ENCODE measurements around the gene ZNF423.

The ZNF423 gene

DNA sequence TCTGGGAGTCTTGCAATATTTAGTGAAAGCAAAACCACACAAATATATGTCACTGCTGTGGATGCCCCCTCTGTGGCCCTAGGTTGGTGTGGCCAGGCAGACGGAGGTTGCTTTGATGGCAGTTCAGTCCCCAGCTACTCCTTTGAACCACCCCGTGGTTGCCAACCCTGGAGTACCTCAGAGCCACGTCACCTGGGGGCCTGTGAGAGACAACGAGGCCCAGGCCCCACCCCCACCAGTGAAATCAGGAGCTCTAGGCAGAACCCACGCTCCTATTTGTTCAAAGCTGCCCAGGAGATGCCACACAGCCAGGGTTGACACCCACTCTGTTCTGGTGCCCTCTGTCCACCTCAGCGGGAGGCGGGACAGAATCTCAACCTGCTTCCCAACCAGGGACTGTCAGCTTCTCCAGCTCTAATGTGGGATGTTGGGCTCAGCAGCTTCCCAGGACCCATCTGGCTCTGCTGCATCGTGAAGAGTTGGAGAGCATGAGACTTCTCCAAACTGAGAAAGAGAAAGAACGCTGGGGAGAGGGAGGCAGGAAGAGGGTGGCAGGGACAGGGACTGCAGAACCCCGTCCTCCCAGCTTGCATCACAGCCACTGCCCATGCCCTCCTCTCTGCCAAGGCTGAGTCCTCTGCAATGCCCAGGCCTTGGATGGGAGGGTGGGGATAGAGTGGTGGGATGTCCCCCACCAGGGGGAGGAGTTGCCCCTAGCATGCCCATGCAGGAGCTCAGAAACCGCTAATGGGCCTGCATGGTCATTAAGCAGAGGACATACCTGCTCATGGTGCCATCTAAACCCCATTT, 400.5 kb downstream of the ZNF423 start:
- no peaks in the 10 kb centered on the region for H3K36me3 ChIP-seq (ENCODE audit: control insufficient read depth, insufficient read depth, low read length)
- H3K4me3 ChIP-seq (ENCODE audit: low read length): no peak overlapping the region
- no peak overlapping the region for H3K27ac ChIP-seq (ENCODE audit: low read depth, low read length)
- H3K4me1 ChIP-seq (ENCODE audit: control insufficient read depth, insufficient read depth, low read length): no peaks in the 10 kb centered on the region
- H3K27me3 ChIP-seq (ENCODE audit: control insufficient read depth, insufficient read depth, low read length): peaks cover 3% of the 10 kb centered on the region
- no peak overlapping the region for H3K9ac ChIP-seq (ENCODE audit: low read length)

DNA sequence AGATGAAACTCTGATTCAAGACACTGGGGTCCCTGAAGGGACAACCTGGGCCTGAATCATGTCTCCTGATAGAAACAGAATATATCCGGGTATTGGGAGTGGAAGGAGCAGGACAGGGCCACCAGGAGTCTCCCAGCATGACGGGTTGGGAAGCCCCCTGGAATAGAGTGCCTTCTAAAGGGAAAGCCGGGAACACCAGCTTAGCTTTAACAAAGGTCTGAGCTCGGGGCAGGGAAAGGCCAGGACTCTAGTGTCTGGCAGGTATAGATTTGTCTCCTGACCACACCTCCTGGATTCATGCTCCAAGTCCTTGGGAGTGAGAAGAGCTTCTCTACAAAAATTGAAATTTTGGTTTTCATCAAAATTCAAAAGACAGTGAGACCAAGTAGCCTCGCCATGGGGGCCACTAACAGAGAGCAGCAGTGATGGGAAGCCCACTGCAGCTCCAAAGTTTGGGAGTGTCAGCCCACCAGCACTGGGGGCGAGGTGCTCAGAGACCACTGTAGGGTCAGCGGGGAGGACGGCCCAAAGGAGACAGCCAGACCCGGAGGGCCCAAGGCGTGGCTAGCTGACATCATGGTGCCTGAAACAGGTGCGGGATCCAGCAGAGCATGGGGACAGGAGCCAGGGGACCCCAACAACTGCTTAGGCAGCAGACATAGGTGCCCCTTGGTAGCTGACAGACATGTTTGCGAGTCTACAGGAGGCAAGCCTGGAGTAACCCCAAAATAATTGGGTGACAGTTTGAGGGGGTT, 401.3 kb downstream of the ZNF423 start:
- no peaks in the 10 kb centered on the region for H3K36me3 ChIP-seq (ENCODE audit: control insufficient read depth, insufficient read depth, low read length)
- no peak overlapping the region for H3K4me3 ChIP-seq (ENCODE audit: low read length)
- H3K4me1 ChIP-seq (ENCODE audit: control insufficient read depth, insufficient read depth, low read length): no peaks in the 10 kb centered on the region
- no peak overlapping the region for H3K27ac ChIP-seq (ENCODE audit: low read depth, low read length)
- H3K9ac ChIP-seq (ENCODE audit: low read length): no peak overlapping the region
- H3K27me3 ChIP-seq (ENCODE audit: control insufficient read depth, insufficient read depth, low read length): peaks cover 3% of the 10 kb centered on the region

DNA sequence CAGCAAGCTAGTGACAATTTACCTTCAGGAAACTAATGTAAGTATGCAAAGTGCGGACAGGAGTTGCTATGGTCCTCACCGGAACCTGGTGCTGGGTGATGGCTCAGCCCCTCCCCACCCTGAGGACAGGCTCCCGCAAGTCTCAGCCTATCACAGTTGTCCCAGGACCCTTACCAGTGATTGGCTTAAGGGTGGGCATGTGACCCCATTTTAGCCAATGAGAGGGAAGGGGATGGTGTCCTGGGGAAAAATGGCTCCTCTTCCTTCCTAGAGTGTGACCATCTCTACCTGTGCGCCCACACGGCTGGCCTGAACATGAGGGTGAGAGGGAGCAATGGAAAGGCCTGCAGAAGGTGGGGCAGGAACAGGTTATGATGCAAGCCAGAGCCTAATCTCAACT, 401.9 kb downstream of the ZNF423 start:
- Histone ChIP-seq H3K4me1 (ENCODE audit: control insufficient read depth, insufficient read depth, low read length) (no peaks in the 10 kb centered on the region), H3K36me3 (ENCODE audit: control insufficient read depth, insufficient read depth, low read length) (no peaks in the 10 kb centered on the region), H3K9ac (ENCODE audit: low read length) (no peak overlapping the region), H3K27me3 (ENCODE audit: control insufficient read depth, insufficient read depth, low read length) (peaks cover 3% of the 10 kb centered on the region), H3K27ac (ENCODE audit: low read depth, low read length) (no peak overlapping the region), H3K4me3 (ENCODE audit: low read length) (no peak overlapping the region)

DNA sequence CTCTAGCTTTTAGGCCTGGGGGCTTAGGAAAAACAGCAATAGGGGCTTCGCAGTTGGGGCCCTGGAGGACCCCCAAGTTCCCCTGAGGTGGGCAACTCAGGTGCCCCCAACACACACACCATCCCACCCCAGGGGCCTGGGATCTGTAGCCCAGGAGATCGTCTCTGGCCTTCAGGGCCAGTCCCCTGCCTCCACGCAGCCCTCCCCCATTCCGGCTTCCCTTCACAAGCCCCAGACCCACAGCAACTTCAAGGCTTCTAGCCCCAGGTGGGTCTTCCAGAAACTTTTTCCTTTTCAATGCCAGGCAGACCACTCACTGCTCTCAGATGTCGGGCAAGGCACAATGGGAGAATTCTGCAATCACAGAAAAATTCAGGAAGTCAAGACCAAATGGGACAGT, 402.9 kb downstream of the ZNF423 start:
- H3K36me3 ChIP-seq (ENCODE audit: control insufficient read depth, insufficient read depth, low read length): no peaks in the 10 kb centered on the region
- H3K4me3 ChIP-seq (ENCODE audit: low read length): no peak overlapping the region
- no peak overlapping the region for H3K9ac ChIP-seq (ENCODE audit: low read length)
- no peaks in the 10 kb centered on the region for H3K4me1 ChIP-seq (ENCODE audit: control insufficient read depth, insufficient read depth, low read length)
- H3K27ac ChIP-seq (ENCODE audit: low read depth, low read length): no peak overlapping the region
- peaks cover 3% of the 10 kb centered on the region for H3K27me3 ChIP-seq (ENCODE audit: control insufficient read depth, insufficient read depth, low read length)

DNA sequence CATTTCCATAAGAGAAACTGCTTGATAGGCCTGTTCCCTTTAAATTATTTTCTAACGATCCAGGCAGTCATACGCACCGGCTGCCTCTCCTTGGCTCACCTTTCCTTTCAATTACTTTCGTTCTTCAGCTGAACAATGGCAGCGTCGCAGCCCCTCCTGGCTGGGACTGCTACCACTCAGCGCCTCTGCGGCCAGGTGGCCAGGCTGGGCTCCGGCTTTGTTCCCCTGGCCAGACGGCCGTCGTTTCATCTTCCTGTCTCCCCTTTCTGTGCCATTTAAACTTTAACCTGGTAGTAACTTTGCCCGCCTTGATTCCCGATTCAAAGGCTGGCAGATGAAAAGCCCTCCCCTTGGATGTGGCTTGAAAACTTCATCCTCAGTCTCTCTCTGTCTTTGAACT, 403.3 kb downstream of the ZNF423 start:
- H3K4me1 ChIP-seq (ENCODE audit: control insufficient read depth, insufficient read depth, low read length): no peaks in the 10 kb centered on the region
- no peak overlapping the region for H3K4me3 ChIP-seq (ENCODE audit: low read length)
- peaks cover 3% of the 10 kb centered on the region for H3K27me3 ChIP-seq (ENCODE audit: control insufficient read depth, insufficient read depth, low read length)
- no peak overlapping the region for H3K9ac ChIP-seq (ENCODE audit: low read length)
- no peak overlapping the region for H3K27ac ChIP-seq (ENCODE audit: low read depth, low read length)
- no peaks in the 10 kb centered on the region for H3K36me3 ChIP-seq (ENCODE audit: control insufficient read depth, insufficient read depth, low read length)

DNA sequence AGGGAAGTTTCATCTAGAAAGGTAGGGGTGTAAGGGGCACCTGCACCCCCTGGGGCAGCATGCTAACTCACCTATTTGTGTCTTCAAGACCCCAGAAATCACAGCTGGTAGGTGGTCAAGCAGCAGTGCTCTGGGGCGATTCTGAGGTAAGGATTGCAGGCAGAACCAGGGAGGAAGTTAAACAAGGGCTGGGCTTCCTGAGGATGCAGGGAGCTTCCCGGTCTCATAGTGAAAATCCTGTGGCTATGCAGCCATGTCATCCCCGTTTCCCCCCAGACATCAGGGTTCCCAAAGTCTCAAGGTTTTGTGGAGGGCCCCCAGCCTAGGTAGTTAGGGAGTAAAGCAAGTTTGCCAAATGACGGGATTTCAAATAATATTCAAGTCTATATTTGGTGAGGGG, 403.8 kb downstream of the ZNF423 start:
- H3K4me1 ChIP-seq (ENCODE audit: control insufficient read depth, insufficient read depth, low read length): no peaks in the 10 kb centered on the region
- H3K27ac ChIP-seq (ENCODE audit: low read depth, low read length): no peak overlapping the region
- no peaks in the 10 kb centered on the region for H3K36me3 ChIP-seq (ENCODE audit: control insufficient read depth, insufficient read depth, low read length)
- H3K9ac ChIP-seq (ENCODE audit: low read length): no peak overlapping the region
- H3K4me3 ChIP-seq (ENCODE audit: low read length): no peak overlapping the region
- peaks cover 3% of the 10 kb centered on the region for H3K27me3 ChIP-seq (ENCODE audit: control insufficient read depth, insufficient read depth, low read length)

DNA sequence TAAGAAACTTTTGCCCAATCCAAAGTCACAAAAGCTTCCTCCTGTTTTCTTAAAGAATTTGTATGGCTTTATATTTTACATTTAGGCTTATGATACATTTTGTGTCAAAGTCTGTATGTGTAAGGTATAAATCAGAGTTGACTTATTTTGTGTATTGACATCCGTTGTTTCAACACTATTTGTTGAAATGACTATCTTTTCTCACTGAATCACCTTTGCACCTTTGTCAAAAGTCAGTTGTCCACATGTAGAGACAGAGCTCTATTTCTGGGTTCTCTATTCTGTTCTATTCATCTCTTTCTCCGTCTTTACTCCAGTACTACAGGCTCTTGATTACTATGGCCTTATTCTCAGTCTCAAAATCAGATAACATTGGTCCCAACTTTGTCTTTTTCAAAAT, 409.1 kb downstream of the ZNF423 start:
- Histone ChIP-seq H3K4me3 (ENCODE audit: low read length) (no peak overlapping the region), H3K27ac (ENCODE audit: low read depth, low read length) (no peak overlapping the region), H3K36me3 (ENCODE audit: control insufficient read depth, insufficient read depth, low read length) (no peaks in the 10 kb centered on the region), H3K9ac (ENCODE audit: low read length) (no peak overlapping the region), H3K4me1 (ENCODE audit: control insufficient read depth, insufficient read depth, low read length) (no peaks in the 10 kb centered on the region), H3K27me3 (ENCODE audit: control insufficient read depth, insufficient read depth, low read length) (no peaks in the 10 kb centered on the region)

DNA sequence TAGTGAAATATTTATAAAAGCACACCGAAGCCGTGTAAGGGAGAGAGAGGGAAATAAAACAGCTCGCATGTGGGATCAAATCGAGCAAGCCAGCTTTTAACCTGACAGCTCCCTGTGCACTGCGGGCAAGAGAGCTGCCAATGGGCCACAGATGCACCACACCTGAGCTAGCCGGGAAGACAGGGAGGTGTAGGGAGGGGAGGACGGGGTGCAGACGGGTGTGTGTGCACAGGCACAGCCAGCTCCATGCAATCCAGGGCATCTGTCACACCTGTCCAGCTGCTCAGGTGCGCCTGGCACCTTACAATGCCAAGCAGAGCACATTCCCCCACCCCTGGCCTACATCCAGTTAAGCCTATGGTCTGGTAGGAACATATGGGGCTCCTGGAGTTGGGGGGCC, 412.3 kb downstream of the ZNF423 start:
- H3K27me3 ChIP-seq (ENCODE audit: control insufficient read depth, insufficient read depth, low read length): no peaks in the 10 kb centered on the region
- H3K27ac ChIP-seq (ENCODE audit: low read depth, low read length): no peak overlapping the region
- H3K9ac ChIP-seq (ENCODE audit: low read length): no peak overlapping the region
- no peak overlapping the region for H3K4me3 ChIP-seq (ENCODE audit: low read length)
- H3K4me1 ChIP-seq (ENCODE audit: control insufficient read depth, insufficient read depth, low read length): no peaks in the 10 kb centered on the region
- no peaks in the 10 kb centered on the region for H3K36me3 ChIP-seq (ENCODE audit: control insufficient read depth, insufficient read depth, low read length)

DNA sequence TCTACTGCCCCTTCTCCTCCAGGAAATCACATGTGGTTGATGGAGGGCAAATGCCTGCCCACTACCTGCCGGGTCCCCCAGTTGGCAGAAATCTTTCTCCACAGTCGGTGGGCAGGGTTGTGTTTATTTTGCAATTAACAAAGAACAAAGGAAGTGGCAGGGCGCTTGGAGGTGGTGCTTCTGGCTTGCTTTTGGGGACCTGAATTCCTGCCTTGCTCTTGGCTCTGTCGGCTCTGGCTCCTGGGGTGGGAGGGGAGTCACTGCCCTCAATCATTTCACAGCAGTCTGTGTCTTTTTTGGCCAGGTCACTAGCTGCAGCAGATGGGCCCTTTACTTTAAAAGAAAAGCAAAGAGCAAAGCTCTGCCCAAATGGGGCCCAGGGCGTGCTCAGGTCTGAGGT, 413.1 kb downstream of the ZNF423 start:
- no peaks in the 10 kb centered on the region for H3K27me3 ChIP-seq (ENCODE audit: control insufficient read depth, insufficient read depth, low read length)
- no peaks in the 10 kb centered on the region for H3K4me1 ChIP-seq (ENCODE audit: control insufficient read depth, insufficient read depth, low read length)
- no peaks in the 10 kb centered on the region for H3K36me3 ChIP-seq (ENCODE audit: control insufficient read depth, insufficient read depth, low read length)
- H3K4me3 ChIP-seq (ENCODE audit: low read length): no peak overlapping the region
- no peak overlapping the region for H3K27ac ChIP-seq (ENCODE audit: low read depth, low read length)
- H3K9ac ChIP-seq (ENCODE audit: low read length): no peak overlapping the region

DNA sequence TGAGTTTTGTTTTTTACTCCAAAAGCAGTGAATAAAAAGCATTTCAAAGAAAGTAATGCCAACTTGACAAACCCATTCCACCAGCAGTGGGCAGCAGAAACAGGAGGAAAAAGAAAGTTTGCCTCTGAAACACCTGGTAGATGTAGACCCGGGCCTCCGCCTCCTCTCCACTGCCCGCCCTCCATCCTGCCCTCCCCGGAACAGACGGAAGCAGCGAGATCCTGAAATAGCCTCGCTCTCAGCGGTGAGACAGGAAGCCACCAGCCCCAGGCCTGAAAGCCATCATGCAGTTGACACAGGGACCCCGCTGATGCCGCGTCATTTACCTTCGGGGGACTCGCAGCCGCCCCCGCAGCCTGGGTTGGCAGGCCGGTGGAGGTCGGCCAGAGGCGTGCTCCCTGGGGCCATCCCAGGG, 414.5 kb downstream of the ZNF423 start:
- H3K27me3 ChIP-seq (ENCODE audit: control insufficient read depth, insufficient read depth, low read length): no peaks in the 10 kb centered on the region
- no peak overlapping the region for H3K27ac ChIP-seq (ENCODE audit: low read depth, low read length)
- no peak overlapping the region for H3K4me3 ChIP-seq (ENCODE audit: low read length)
- H3K4me1 ChIP-seq (ENCODE audit: control insufficient read depth, insufficient read depth, low read length): no peaks in the 10 kb centered on the region
- H3K9ac ChIP-seq (ENCODE audit: low read length): no peak overlapping the region
- no peaks in the 10 kb centered on the region for H3K36me3 ChIP-seq (ENCODE audit: control insufficient read depth, insufficient read depth, low read length)

DNA sequence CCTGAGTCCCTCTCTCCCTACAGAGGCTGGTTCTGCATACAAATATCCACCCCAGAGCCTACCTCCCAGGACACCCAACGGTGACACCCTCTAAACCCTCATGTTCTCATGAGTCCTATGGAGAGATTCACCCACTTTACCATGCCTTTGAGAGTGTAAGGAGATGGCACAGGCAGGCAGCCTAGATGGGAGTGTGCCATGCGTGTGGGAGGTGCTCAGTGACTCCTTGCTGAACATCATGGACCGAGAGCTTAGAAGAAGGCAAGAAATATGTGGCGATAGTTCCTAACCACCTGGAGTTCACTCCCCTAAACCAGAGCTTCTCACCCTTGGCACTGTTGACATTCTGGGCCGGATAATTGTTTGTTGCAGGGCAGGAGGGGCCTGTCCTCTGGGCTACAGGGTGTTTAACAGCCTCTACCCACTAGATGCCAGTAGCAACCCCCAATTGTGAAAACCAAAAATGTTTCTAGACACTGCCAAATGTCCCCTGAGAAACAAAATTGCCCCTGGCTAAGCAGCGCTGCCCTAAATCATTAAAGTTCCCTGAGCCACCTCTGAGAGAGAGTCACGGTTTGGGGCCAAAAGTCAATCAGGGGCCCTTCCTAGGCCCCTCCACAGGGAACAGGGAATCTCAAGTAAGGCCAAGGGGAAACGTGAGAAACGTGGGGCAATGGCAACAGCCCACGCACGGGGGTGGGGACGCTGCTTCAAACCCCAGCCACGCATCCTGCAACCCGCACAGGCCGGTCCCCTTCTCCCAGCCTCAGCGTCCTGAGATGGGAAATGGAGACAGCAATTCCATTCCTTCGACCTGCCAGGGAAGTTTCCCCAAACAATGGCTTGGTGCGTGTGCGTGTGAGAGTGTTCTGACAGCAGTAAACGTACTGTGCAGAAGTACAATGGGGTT, 415.5 kb downstream of the ZNF423 start:
- Histone ChIP-seq H3K27ac (ENCODE audit: low read depth, low read length) (no peak overlapping the region), H3K4me1 (ENCODE audit: control insufficient read depth, insufficient read depth, low read length) (no peaks in the 10 kb centered on the region), H3K27me3 (ENCODE audit: control insufficient read depth, insufficient read depth, low read length) (no peaks in the 10 kb centered on the region), H3K9ac (ENCODE audit: low read length) (no peak overlapping the region), H3K36me3 (ENCODE audit: control insufficient read depth, insufficient read depth, low read length) (no peaks in the 10 kb centered on the region), H3K4me3 (ENCODE audit: low read length) (no peak overlapping the region)

DNA sequence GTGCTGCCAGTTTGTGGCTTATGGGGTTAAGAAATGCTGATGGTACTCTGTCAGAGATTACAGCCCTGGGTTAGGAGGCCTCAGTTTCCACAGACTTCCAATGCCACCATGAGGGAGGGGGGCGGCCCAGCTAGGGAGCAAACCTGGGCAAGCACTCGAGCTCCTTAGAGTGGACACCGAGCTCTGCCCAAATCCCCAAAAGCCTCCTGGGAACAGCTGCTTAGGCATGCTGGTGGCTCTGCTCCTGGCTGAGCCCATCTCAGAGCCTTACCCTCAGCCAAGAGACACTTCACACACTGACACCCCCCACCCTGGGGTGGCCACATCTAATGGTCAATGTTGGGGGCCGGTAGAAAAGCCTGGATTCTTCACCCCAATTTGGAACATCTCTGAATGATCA, 416.2 kb downstream of the ZNF423 start:
- Histone ChIP-seq H3K4me3 (ENCODE audit: low read length) (no peak overlapping the region), H3K27ac (ENCODE audit: low read depth, low read length) (no peak overlapping the region), H3K4me1 (ENCODE audit: control insufficient read depth, insufficient read depth, low read length) (no peaks in the 10 kb centered on the region), H3K36me3 (ENCODE audit: control insufficient read depth, insufficient read depth, low read length) (no peaks in the 10 kb centered on the region), H3K9ac (ENCODE audit: low read length) (no peak overlapping the region), H3K27me3 (ENCODE audit: control insufficient read depth, insufficient read depth, low read length) (no peaks in the 10 kb centered on the region)

Measured in rectal smooth muscle tissue (tissue), 1 donor.